ENCODE measurements around the gene STX3. TPM values are rescaled to one million over a fixed set of nuclear protein-coding genes. Genes with fewer than 3 reads are reported as not detected.

Gene STX3
- total RNA-seq, 5 donors from 2014 or later (not counting 1 experiment from before 2014, with no cell fraction given), result 8.9 to 13.3 (median 11.4) TPM

- no peak overlapping the region for H3K4me3 Mint-ChIP-seq
- DNase-seq, result no peak
- ChIA-PET CTCF (no interaction called here), POLR2A (no interaction called here)
- H3K27ac ChIP-seq (ENCODE audit: low read length), result no peak overlapping the region
- ATAC-seq (replicated peaks in 1 of 4), result no peak
- H3K27ac Mint-ChIP-seq, result no peak overlapping the region
- H3K36me3 ChIP-seq (ENCODE audit: control insufficient read depth in 2 of 2, extremely low read depth in 1 of 2, insufficient read depth in 1 of 2, low read length in 1 of 2), result no peaks in the 10 kb centered on the region
- no peaks in the 10 kb centered on the region for H3K36me3 Mint-ChIP-seq
- H3K9me3 Mint-ChIP-seq, result no peaks in the 10 kb centered on the region
- H3K27me3 Mint-ChIP-seq, result peaks cover 3 to 4% of the 10 kb centered on the region in 2 donors
- H3K9me3 ChIP-seq, result no peaks in the 10 kb centered on the region
- WGBS (ENCODE audit: insufficient coverage), result 94% methylated on average over 2 of the region's 2 CpGs
- H3K4me1 ChIP-seq (ENCODE audit: control insufficient read depth in 1 of 2, extremely low read depth in 1 of 2, insufficient read depth in 2 of 2, low read length in 2 of 2), result peaks cover 0 to 5% of the 10 kb centered on the region in 2 experiments
- H3K4me1 Mint-ChIP-seq, result peaks cover 0 to 5% (median 3%) of the 10 kb centered on the region in 3 donors
- H3K4me3 ChIP-seq (ENCODE audit: control insufficient read depth in 1 of 2, extremely low read depth in 1 of 2, low read length in 1 of 2), result no peak overlapping the region
- no peaks in the 10 kb centered on the region for H3K27me3 ChIP-seq (replicated peaks in 1 of 2; ENCODE audit: control insufficient read depth in 2 of 2, extremely low read depth in 1 of 2, insufficient read depth in 2 of 2, low read length in 1 of 2)
Measured at GRCh38 chr11:59730896-59731565, 24.1 kb upstream of the STX3 start.

GRCh38 chr11:59746111-59746510 lies 9.1 kb upstream of the STX3 start:
- DNase-seq, result no peak
- Mint-ChIP-seq H3K9me3 (no peaks in the 10 kb centered on the region), H3K4me3 (no peak overlapping the region), H3K27me3 (peaks cover 42 to 50% of the 10 kb centered on the region in 2 donors), H3K4me1 (no peaks in the 10 kb centered on the region), H3K36me3 (no peaks in the 10 kb centered on the region), H3K27ac (no peak overlapping the region)
- Histone ChIP-seq H3K27me3 (replicated peaks in 1 of 2; ENCODE audit: control insufficient read depth in 2 of 2, extremely low read depth in 1 of 2, insufficient read depth in 2 of 2, low read length in 1 of 2) (peaks cover 0 to 22% of the 10 kb centered on the region in 2 experiments), H3K27ac (ENCODE audit: low read length) (no peak overlapping the region), H3K4me1 (ENCODE audit: control insufficient read depth in 1 of 2, extremely low read depth in 1 of 2, insufficient read depth in 2 of 2, low read length in 2 of 2) (no peaks in the 10 kb centered on the region), H3K4me3 (ENCODE audit: control insufficient read depth in 1 of 2, extremely low read depth in 1 of 2, low read length in 1 of 2) (no peak overlapping the region), H3K9me3 (no peaks in the 10 kb centered on the region), H3K36me3 (ENCODE audit: control insufficient read depth in 2 of 2, extremely low read depth in 1 of 2, insufficient read depth in 1 of 2, low read length in 1 of 2) (no peaks in the 10 kb centered on the region)
- ATAC-seq (replicated peaks in 1 of 4), result no peak
- POLR2A ChIA-PET, result no interaction called here
- no CpG with 5 or more reads among the region's 2 CpGs for WGBS (ENCODE audit: insufficient coverage)
- CTCF ChIA-PET, result interaction anchor here in 1 of 2 donors (1.2 kb wide), 1 partner anchor 11 kb away, joined by 3 read pairs; no protein-coding TSS in a partner anchor

GRCh38 chr11:59753650-59754493 lies 1.3 kb upstream of the STX3 start:
- Histone ChIP-seq H3K4me3 (ENCODE audit: control insufficient read depth in 1 of 2, extremely low read depth in 1 of 2, low read length in 1 of 2) (peak overlapping the region; percentile 62 to 96), H3K27ac (ENCODE audit: low read length) (no peak overlapping the region), H3K9me3 (no peaks in the 10 kb centered on the region), H3K36me3 (ENCODE audit: control insufficient read depth in 2 of 2, extremely low read depth in 1 of 2, insufficient read depth in 1 of 2, low read length in 1 of 2) (no peaks in the 10 kb centered on the region), H3K4me1 (ENCODE audit: control insufficient read depth in 1 of 2, extremely low read depth in 1 of 2, insufficient read depth in 2 of 2, low read length in 2 of 2) (peaks cover 6 to 24% of the 10 kb centered on the region in 2 experiments), H3K27me3 (replicated peaks in 1 of 2; ENCODE audit: control insufficient read depth in 2 of 2, extremely low read depth in 1 of 2, insufficient read depth in 2 of 2, low read length in 1 of 2) (peaks cover 0 to 9% of the 10 kb centered on the region in 2 experiments)
- ChIA-PET POLR2A (no interaction called here), CTCF (interaction anchor here (0.5 to 3.6 kb wide), 12 partner anchors 13 to 439 kb away, joined by 3 to 28 read pairs (median 6); partner anchors contain the start of gene MRPL16 (in 2 of the 2))
- Mint-ChIP-seq H3K27ac (peak overlapping the region; percentile 23 to 55), H3K4me1 (peaks cover 28 to 34% (median 29%) of the 10 kb centered on the region in 3 donors), H3K4me3 (peak overlapping the region; percentile 83 to 95 (median 89)), H3K36me3 (no peaks in the 10 kb centered on the region), H3K9me3 (no peaks in the 10 kb centered on the region), H3K27me3 (peaks cover 9 to 11% of the 10 kb centered on the region in 2 donors)
- ATAC-seq (replicated peaks in 1 of 4) (peak; percentile 56 to 63 (median 62)), DNase-seq (peak; percentile 51 to 89 (median 73))
- WGBS (ENCODE audit: insufficient coverage), result 28% methylated on average over 29 of the region's 47 CpGs

- H3K27me3 Mint-ChIP-seq, result peaks cover 3 to 5% of the 10 kb centered on the region in 2 donors
- H3K27ac Mint-ChIP-seq, result peak overlapping the region; percentile 23 to 83
- Histone ChIP-seq H3K4me1 (ENCODE audit: control insufficient read depth in 1 of 2, extremely low read depth in 1 of 2, insufficient read depth in 2 of 2, low read length in 2 of 2) (peaks cover 6 to 24% of the 10 kb centered on the region in 2 experiments), H3K4me3 (ENCODE audit: control insufficient read depth in 1 of 2, extremely low read depth in 1 of 2, low read length in 1 of 2) (peak overlapping the region; percentile 62 to 96), H3K36me3 (ENCODE audit: control insufficient read depth in 2 of 2, extremely low read depth in 1 of 2, insufficient read depth in 1 of 2, low read length in 1 of 2) (no peaks in the 10 kb centered on the region), H3K9me3 (no peaks in the 10 kb centered on the region), H3K27ac (ENCODE audit: low read length) (no peak overlapping the region), H3K27me3 (replicated peaks in 1 of 2; ENCODE audit: control insufficient read depth in 2 of 2, extremely low read depth in 1 of 2, insufficient read depth in 2 of 2, low read length in 1 of 2) (peaks cover 0 to 3% of the 10 kb centered on the region in 2 experiments)
- no peaks in the 10 kb centered on the region for H3K9me3 Mint-ChIP-seq
- no peaks in the 10 kb centered on the region for H3K36me3 Mint-ChIP-seq
- H3K4me3 Mint-ChIP-seq, result peak overlapping the region; percentile 83 to 95 (median 89)
- ChIA-PET CTCF (interaction anchor here (0.7 to 3.6 kb wide), 10 partner anchors 12 to 198 kb away, joined by 3 to 28 read pairs (median 8); partner anchors contain the start of gene MRPL16 (in 1 of the 2)), POLR2A (no interaction called here)
- ATAC-seq (replicated peaks in 1 of 4) (peak in 2 of 4 experiments; percentile 20 to 28), DNase-seq (peak in 12 of 35 experiments; percentile 2 to 48 (median 18))
- H3K4me1 Mint-ChIP-seq, result peaks cover 28 to 36% (median 29%) of the 10 kb centered on the region in 3 donors
- WGBS (ENCODE audit: insufficient coverage), result 1% methylated on average over 18 of the region's 20 CpGs
Measured at GRCh38 chr11:59754494-59754858, 700 bp upstream of the STX3 start.

GRCh38 chr11:59755701-59756557 lies 753 bp downstream of the STX3 start:
- POLR2A ChIA-PET, result interaction anchor here in 1 of 2 donors (0.7 kb wide), 1 partner anchor 46 kb away, joined by 6 read pairs; no protein-coding TSS in a partner anchor
- peak overlapping the region; percentile 82 to 95 (median 85) for H3K4me3 Mint-ChIP-seq

More at GRCh38 chr11:59755701-59756557, 753 bp downstream of the STX3 start:
- Mint-ChIP-seq H3K4me1 (peaks cover 28 to 36% (median 29%) of the 10 kb centered on the region in 3 donors), H3K36me3 (peaks cover 3% of the 10 kb centered on the region), H3K9me3 (no peaks in the 10 kb centered on the region), H3K27me3 (no peaks in the 10 kb centered on the region), H3K27ac (peak overlapping the region in 1 of 2 donors; percentile 73)
- H3K36me3 ChIP-seq (ENCODE audit: control insufficient read depth in 2 of 2, extremely low read depth in 1 of 2, insufficient read depth in 1 of 2, low read length in 1 of 2), result no peaks in the 10 kb centered on the region
- CTCF ChIA-PET, result interaction anchor here (0.6 to 3.6 kb wide), 9 partner anchors 9 to 84 kb away, joined by 3 to 28 read pairs (median 8); partner anchors contain the start of gene MRPL16 (in 1 of the 2)
- H3K9me3 ChIP-seq, result no peaks in the 10 kb centered on the region
- DNase-seq (peak in 29 of 35 experiments; percentile 11 to 56 (median 33)), ATAC-seq (replicated peaks in 1 of 4) (peak; percentile 43 to 65 (median 59))
- WGBS (ENCODE audit: insufficient coverage), result 1% methylated on average over 16 of the region's 23 CpGs
- H3K27ac ChIP-seq (ENCODE audit: low read length), result peak overlapping the region; percentile 1
- H3K4me3 ChIP-seq (ENCODE audit: control insufficient read depth in 1 of 2, extremely low read depth in 1 of 2, low read length in 1 of 2), result peak overlapping the region; percentile 70 to 96
- peaks cover 0 to 3% of the 10 kb centered on the region in 2 experiments for H3K27me3 ChIP-seq (replicated peaks in 1 of 2; ENCODE audit: control insufficient read depth in 2 of 2, extremely low read depth in 1 of 2, insufficient read depth in 2 of 2, low read length in 1 of 2)
- peaks cover 6 to 24% of the 10 kb centered on the region in 2 experiments for H3K4me1 ChIP-seq (ENCODE audit: control insufficient read depth in 1 of 2, extremely low read depth in 1 of 2, insufficient read depth in 2 of 2, low read length in 2 of 2)
